AG09309 (cell line): Measurements from ENCODE around the gene MLLT10.

Source experiments
- DNase-seq: peaks from one replicate; pipeline ENCODE4 v3.0.0-alpha.2; 2010; ENCODE audit warnings: low read depth
- H3K4me3 ChIP-seq: 2 replicates; pipeline ENCODE4 v1.5.1; 2011; ENCODE audit warnings: mild to moderate bottlenecking, low read depth, low read length, moderate library complexity; ENCODE audit not compliant: control insufficient read depth
- TF ChIP-seq, protein P1 (sequence below): IDR thresholded peaks from 2 replicates; pipeline ENCODE4 v1.5.1; 2011; ENCODE audit warnings: mild to moderate bottlenecking, low read depth, low read length, inconsistent platforms; ENCODE audit not compliant: insufficient read depth, control insufficient read depth; ENCODE audit errors: missing control alignments

The MLLT10 gene

DNA sequence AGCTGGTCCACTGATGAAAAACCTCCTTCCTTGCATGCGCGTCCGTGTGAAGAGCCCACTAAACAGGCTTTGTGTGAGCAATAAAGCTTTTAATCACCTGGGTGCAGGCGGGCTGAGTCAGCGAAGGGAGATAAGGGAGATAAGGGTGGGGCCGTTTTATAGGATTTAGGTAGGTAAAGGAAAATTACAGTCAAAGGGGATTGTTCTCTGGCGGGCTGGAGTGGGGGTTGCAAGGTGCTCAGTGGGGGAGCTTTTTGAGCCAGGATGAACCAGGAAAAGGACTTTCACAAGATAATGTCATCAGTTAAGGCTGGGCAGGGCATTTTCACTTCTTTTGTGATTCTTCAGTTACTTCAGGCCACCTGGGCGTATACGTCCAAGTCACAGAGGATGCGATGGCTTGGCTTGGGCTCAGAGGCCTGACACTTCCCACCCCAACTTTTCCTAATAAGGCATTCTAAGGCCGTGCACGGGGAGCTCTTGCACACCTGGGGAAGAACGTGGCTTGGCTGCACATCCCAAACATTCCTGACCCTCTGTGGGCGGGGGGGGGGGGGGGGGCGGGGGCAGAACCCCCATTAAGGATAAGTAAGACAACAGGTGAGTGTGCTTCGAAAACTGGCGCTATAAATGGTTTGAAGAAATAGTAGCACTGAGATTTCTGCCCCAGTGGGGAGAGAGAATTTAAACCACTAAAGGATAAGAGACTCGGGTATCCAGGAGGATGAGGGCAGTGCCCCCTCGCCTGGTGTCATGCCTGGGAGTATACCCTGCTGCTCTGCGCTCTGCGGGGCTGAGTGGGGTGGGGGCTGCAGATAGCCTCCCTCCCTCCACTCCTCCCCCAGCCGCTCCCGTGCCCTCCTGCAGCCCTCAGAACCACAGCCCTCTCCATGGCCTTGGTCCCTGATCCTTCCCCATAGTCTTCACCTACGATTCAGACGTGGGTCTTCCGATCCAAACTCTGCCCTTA is 217.6 kb downstream of the MLLT10 start:
- TF ChIP-seq, protein P1, sequence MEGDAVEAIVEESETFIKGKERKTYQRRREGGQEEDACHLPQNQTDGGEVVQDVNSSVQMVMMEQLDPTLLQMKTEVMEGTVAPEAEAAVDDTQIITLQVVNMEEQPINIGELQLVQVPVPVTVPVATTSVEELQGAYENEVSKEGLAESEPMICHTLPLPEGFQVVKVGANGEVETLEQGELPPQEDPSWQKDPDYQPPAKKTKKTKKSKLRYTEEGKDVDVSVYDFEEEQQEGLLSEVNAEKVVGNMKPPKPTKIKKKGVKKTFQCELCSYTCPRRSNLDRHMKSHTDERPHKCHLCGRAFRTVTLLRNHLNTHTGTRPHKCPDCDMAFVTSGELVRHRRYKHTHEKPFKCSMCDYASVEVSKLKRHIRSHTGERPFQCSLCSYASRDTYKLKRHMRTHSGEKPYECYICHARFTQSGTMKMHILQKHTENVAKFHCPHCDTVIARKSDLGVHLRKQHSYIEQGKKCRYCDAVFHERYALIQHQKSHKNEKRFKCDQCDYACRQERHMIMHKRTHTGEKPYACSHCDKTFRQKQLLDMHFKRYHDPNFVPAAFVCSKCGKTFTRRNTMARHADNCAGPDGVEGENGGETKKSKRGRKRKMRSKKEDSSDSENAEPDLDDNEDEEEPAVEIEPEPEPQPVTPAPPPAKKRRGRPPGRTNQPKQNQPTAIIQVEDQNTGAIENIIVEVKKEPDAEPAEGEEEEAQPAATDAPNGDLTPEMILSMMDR = no peak
- no peak for DNase-seq
- no peak overlapping the region for H3K4me3 ChIP-seq

GRCh38 chr10:21753497-21754270 is 219.7 kb downstream of the MLLT10 start:
- no peak for DNase-seq
- H3K4me3 ChIP-seq = no peak overlapping the region
- TF ChIP-seq, protein P1 = no peak

DNA sequence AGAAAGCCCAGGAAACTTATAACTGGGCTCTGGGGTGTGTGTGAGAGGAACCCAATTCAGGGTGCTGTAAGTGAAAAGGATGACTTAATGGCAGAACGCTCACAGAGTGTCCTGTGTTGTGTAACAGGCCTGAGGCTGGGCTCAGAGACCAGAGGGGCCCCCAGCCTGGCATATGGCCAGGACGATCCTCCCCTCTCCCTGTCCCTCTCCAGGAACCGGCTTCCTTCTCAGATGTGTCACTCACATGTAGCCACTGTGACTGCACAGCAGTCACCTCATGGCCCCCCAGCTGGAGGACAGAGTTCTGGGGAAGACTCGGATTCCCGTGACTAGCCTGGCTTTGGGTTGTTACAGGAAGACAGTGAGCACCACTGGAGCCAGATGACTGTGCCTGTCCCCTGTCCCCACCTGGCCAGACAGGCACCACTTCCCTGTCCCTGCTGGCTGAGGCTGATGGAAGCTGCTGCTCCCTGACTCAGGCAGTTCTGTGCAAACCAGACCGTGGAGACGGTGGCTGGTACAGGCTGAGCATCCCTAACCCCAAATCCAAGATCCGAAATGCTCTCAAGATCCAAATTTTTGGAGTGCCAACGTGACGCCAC is 220.5 kb downstream of the MLLT10 start:
- DNase-seq = no peak
- TF ChIP-seq, protein P1 = no peak
- no peak overlapping the region for H3K4me3 ChIP-seq

DNA sequence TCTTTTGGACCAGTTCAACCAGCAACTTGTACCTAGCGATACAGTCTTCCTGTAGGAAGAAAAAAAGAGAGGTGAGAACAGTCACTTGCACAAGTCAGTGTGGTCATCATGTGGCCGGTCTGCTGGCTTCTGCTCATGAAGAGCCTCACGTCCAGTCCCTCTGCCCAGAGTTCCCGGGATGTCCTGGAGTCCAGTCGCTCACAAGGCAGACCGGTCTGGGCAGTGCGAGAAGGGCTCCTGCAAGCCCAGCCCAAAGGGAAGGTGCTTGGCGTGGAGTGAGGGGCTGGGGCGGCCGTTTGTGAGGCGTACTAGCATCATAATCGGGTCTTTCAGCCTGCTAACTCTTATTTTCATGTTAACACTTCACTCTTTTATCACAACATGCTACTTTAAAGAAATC is 222.7 kb downstream of the MLLT10 start:
- no peak overlapping the region for H3K4me3 ChIP-seq
- no peak for DNase-seq
- TF ChIP-seq, protein P1 = no peak

- TF ChIP-seq, protein P1 = no peak
- H3K4me3 ChIP-seq = no peak overlapping the region
- DNase-seq = no peak
These were observed 223.3 kb downstream of the MLLT10 start for GRCh38 chr10:21757185-21757901.

DNA sequence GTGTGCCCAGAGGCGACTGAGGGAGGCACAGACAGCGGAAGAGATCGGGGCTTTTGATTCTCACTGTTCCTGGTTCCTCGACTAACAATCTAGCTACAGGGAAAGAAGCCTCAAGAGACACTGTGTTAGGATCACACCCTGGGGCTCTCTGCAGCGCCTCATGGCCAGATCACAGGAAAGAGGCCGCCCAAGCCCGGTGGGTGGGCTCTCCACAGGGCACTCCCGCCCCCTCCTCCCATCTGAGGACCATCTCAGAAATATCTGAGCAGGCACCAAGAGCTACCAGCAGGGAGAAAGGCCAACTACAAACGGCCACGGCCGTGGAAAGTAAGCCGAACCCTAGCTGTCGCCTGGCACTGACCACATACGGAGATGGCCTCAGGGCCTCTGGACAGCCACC is 224.2 kb downstream of the MLLT10 start:
- no peak for DNase-seq
- TF ChIP-seq, protein P1 = no peak
- no peak overlapping the region for H3K4me3 ChIP-seq
